Activated CD8-positive, alpha-beta T cell treated with anti-CD3 and anti-CD28 coated beads for 36 hours (primary cell): ENCODE measurements around the gene CASP2. TPM values are rescaled to one million over a fixed set of nuclear protein-coding genes. Genes with fewer than 3 reads are reported as not detected.

Experiments
- ATAC-seq: fragments of 200-7000 bp; cut with Tn5 transposase; one replicate; pipeline ENCODE4 v1.10.0; 2021; ENCODE audit warnings: mild to moderate bottlenecking, moderate library complexity
- CTCF ChIA-PET: fragments of 350-600 bp; sonication (Branson Sonifier 250); formaldehyde crosslinking; loops from one replicate; lab custom pipeline; 2021; ENCODE audit warnings: antibody characterized with exemption; lab: Charles Lee
- POLR2A ChIA-PET: fragments of 350-600 bp; sonication (Branson Sonifier 250); formaldehyde crosslinking; loops from one replicate; lab custom pipeline; 2021; ENCODE audit warnings: antibody characterized with exemption; lab: Charles Lee
- DNase-seq: peaks from one replicate; pipeline ENCODE4 v3.0.0-alpha.2; 2020
- H3K27ac Mint-ChIP-seq: one replicate; pipeline ENCODE4 v1.8.0; 2021; ENCODE audit warnings: mild to moderate bottlenecking, mixed read lengths
- H3K27me3 Mint-ChIP-seq: one replicate; pipeline ENCODE4 v1.8.0; 2021; ENCODE audit warnings: mixed read lengths
- H3K36me3 Mint-ChIP-seq: one replicate; pipeline ENCODE4 v1.8.0; 2021; ENCODE audit warnings: low read depth, mixed read lengths
- H3K4me1 Mint-ChIP-seq: one replicate; pipeline ENCODE4 v1.8.0; 2021; ENCODE audit warnings: low read depth, mixed read lengths
- H3K4me3 Mint-ChIP-seq: one replicate; pipeline ENCODE4 v1.8.0; 2021; ENCODE audit warnings: mild to moderate bottlenecking, moderate library complexity, mixed read lengths
- H3K9me3 Mint-ChIP-seq: one replicate; pipeline ENCODE4 v1.8.0; 2021; ENCODE audit warnings: mixed read lengths
- CTCF ChIP-seq: fragments of 200-600 bp; IDR thresholded peaks from one replicate; pipeline ENCODE4 v1.8.0; 2022; ENCODE audit warnings: antibody characterized with exemption, mild to moderate bottlenecking
- intact Hi-C: fragments of 100-400 bp; cut with micrococcal nuclease; formaldehyde crosslinking; loops from one replicate; pipeline ENCODE4 v1.10.0; 2022
- total RNA-seq, 2 experiments: library from RNA; stranded (reverse); gene quantifications; one replicate each; pipeline ENCODE4 v1.2.3, GENCODE V29; 2021

Gene CASP2
- total RNA-seq, 2 experiments from 2014 or later = 79.6 to 80.9 TPM

GRCh38 chr7:143255564-143255963, 32.6 kb upstream of the CASP2 start:
- ChIA-PET POLR2A (interaction anchor here (0.6 to 1.5 kb wide), 6 partner anchors 7 to 90 kb away, joined by 3 to 8 read pairs (median 4); partner anchors contain the start of genes CASP2 and GSTK1), CTCF (interaction anchor here (0.9 to 4.2 kb wide), 7 partner anchors 8 to 116 kb away, joined by 3 to 15 read pairs (median 4); no protein-coding TSS in a partner anchor)
- no peak for ATAC-seq
- Mint-ChIP-seq H3K4me3 (no peak overlapping the region), H3K27me3 (no peaks in the 10 kb centered on the region), H3K36me3 (peaks cover 23% of the 10 kb centered on the region), H3K9me3 (peaks cover 23% of the 10 kb centered on the region), H3K27ac (peak overlapping the region; percentile 35), H3K4me1 (peaks cover 63% of the 10 kb centered on the region)
- no peak for TF ChIP-seq CTCF
- intact Hi-C loops = no loop called here
- no peak for DNase-seq

- Mint-ChIP-seq H3K27me3 (no peaks in the 10 kb centered on the region), H3K9me3 (peaks cover 23% of the 10 kb centered on the region), H3K4me1 (peaks cover 56% of the 10 kb centered on the region), H3K4me3 (no peak overlapping the region), H3K27ac (peak overlapping the region; percentile 72), H3K36me3 (peaks cover 22% of the 10 kb centered on the region)
- TF ChIP-seq CTCF = peak; percentile 16
- ChIA-PET CTCF (interaction anchor here (0.9 to 4.2 kb wide), 8 partner anchors 9 to 116 kb away, joined by 3 to 15 read pairs (median 4); no protein-coding TSS in a partner anchor), POLR2A (interaction anchor here (1.2 to 2.2 kb wide), 3 partner anchors 31 to 52 kb away, joined by 4 to 6 read pairs (median 4); partner anchors contain the start of gene CASP2)
- intact Hi-C loops = no loop called here
- DNase-seq (no peak), ATAC-seq (peak; percentile 38)
Measured at GRCh38 chr7:143256325-143256724, 31.8 kb upstream of the CASP2 start.

DNA sequence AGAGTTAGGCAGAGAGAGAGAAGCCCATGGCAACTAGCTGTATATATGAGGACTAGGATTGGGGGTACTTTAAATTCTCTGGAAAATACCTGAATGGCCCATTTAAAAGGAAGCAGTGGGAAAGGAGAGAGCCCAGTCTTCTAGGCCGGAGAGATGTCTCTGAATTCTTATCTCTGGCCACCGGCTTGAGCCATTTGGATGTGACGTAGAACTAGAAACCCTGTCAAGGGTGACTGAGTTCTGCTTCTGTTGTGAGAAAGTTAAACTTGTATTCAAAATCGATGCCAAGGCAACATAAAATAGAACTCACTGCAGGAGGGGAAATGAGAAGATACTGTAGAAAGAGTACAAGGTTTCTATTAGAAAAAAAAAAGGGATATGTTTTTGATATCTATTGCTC, 31.2 kb upstream of the CASP2 start:
- Mint-ChIP-seq H3K4me3 (no peak overlapping the region), H3K27ac (peak overlapping the region; percentile 72), H3K9me3 (peaks cover 23% of the 10 kb centered on the region), H3K4me1 (peaks cover 54% of the 10 kb centered on the region), H3K27me3 (no peaks in the 10 kb centered on the region), H3K36me3 (peaks cover 16% of the 10 kb centered on the region)
- ATAC-seq (no peak), DNase-seq (no peak)
- CTCF ChIA-PET = interaction anchor here (1.2 to 4.2 kb wide), 6 partner anchors 9 to 42 kb away, joined by 3 to 18 read pairs (median 6); no protein-coding TSS in a partner anchor
- TF ChIP-seq CTCF = peak; percentile 20
- POLR2A ChIA-PET = interaction anchor here (1.7 to 2.2 kb wide), 2 partner anchors 31 to 51 kb away, joined by 4 to 6 read pairs; partner anchors contain the start of gene CASP2
- intact Hi-C loops = no loop called here

DNA sequence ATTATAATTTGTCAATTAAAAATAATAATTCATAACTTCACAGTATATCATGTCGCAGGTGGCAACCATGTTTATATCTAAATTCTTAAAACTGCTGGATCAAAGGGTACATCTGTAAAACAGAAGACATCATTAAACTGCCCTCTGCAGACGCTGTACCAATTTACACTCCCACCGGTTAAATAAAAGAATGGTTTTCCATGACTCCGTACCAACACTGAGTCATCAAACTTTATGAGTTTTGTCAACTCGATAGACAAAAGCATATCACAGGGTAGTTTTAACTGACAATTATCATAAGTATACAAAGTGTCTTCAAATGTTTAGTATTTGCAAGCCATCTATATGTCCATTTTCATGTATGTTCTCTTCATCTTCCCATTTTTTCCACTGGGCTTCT, 30.6 kb upstream of the CASP2 start:
- H3K27ac Mint-ChIP-seq = no peak overlapping the region
- POLR2A ChIA-PET = interaction anchor here (1.7 to 2.2 kb wide), 2 partner anchors 30 to 51 kb away, joined by 4 to 6 read pairs; partner anchors contain the start of gene CASP2

More for the DNA sequence above, 30.6 kb upstream of the CASP2 start:
- peaks cover 53% of the 10 kb centered on the region for H3K4me1 Mint-ChIP-seq
- H3K36me3 Mint-ChIP-seq = peaks cover 12% of the 10 kb centered on the region
- intact Hi-C loops = no loop called here
- H3K9me3 Mint-ChIP-seq = peaks cover 19% of the 10 kb centered on the region
- CTCF ChIA-PET = interaction anchor here (0.8 to 4.2 kb wide), 5 partner anchors 10 to 42 kb away, joined by 3 to 18 read pairs (median 6); no protein-coding TSS in a partner anchor
- DNase-seq (no peak), ATAC-seq (no peak)
- TF ChIP-seq CTCF = no peak
- H3K4me3 Mint-ChIP-seq = no peak overlapping the region
- no peaks in the 10 kb centered on the region for H3K27me3 Mint-ChIP-seq
